UCSD-AML1 (cell line): Measurements from ENCODE around the gene DDX1.
"Not testable (repeated sequence)": the region's sequence is repeated elsewhere in the genome, so short reads cannot be mapped to it uniquely, and the experiment has no call there.

Experiments
- DNase-seq: peaks from one replicate; lab custom pipeline; 2025; ENCODE audit not compliant: unreplicated experiment; lab: John Stamatoyannopoulos, UW

The DDX1 gene

DNA sequence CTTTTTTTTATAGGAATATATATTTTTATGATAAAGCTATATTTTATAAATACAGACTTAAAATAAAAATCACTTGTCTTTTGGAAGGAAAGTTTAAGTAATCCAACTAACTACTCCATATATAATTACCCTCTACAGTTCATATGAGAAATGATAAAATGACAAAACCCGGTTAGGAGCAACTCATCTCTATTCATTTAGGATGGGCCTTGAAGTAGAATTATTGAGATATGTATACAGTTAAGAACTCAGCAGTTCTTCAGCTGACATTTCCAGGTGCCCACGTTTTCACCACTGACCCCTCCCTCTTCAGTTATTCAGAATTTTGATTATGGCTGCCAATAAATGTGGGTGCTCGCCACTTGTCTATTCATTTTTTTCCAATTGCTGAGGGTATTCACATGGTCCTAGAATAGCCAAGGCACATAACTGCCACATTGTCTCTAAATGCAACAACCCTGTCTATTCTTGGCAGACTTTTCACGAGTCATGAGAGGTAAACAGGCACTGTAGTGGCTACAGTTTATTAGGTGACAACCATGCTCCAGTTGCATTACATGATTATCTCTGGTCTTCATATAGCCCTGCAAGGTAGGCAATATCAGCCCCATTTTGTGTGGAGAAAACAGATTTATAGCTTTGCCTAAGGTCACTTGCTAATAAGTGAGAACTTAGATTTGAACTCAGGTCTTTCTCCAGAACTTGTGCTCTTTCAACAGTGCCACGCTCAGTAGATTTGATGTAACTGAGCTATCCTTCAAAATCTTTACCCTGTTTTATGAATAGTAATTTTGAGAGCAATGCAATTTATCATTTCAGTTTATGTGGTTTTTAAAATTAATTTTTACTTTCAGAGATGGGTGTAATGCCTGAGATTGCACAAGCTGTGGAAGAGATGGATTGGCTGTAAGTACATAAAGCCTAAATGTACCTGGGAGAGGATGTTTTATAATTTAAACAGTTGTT is 2.9 kb downstream of the DDX1 start:
- no peak for DNase-seq

GRCh38 chr2:15595342-15595905 is 3.8 kb downstream of the DDX1 start:
- DNase-seq: no peak

DNA sequence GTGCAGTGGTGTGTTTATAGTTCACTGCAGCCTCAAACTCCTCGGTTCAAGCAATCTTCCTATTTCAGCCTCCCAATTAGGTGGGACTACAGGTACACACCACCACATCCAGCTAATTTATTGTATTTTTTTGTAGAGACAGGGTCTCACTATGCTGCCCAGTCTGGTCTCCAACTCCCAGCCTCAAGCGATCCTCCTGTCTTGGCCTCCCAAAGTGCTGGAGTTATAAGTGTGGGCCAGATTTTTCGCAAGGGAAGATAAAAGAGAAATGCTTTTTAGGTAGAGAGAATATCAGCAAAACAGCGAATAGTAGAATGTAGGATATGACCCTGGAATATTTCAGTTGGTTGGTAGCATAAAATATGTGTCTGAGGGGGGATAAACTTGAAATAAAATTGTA is 4.3 kb downstream of the DDX1 start:
- no peak for DNase-seq

DNA sequence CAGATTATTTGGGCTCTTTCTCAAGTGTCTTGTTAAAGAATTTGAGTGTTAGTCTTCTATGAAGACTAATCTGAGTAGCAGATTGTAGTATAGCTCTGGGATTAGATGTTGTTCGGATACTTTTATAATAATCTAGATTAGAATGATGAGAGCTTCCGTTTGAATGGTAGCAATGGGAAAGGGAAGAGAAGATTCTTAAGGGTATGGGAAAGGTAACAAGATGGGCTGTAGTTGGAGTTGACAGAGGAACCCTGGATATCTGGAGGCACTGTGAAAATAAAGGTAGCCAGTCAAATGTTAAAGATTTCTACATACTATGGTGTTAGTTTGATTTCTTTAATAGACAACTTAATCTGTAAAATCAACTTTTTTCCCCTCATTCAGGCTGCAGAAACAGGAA is 4.7 kb downstream of the DDX1 start:
- no peak for DNase-seq

DNA sequence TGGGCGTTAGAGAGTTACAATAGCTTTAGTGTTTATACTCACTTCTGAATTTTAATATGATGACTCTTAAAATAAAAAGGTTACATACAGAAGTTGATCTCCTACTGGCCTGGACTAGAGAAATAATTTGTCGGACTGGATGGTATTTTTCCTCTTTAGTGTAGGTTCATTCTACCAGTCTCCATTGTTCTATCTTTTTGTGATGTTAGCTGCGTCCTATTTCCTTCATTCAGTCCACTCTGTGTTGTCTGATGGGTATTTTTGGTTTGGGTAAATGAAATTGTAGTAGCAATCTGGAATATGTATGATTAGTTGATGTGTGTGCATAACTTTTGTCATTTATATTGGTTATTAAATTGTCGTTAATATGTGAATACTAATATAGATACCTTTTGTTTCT is 5.3 kb downstream of the DDX1 start:
- no peak for DNase-seq

GRCh38 chr2:15599994-15600393 is 8.3 kb downstream of the DDX1 start:
- DNase-seq: no peak

DNA sequence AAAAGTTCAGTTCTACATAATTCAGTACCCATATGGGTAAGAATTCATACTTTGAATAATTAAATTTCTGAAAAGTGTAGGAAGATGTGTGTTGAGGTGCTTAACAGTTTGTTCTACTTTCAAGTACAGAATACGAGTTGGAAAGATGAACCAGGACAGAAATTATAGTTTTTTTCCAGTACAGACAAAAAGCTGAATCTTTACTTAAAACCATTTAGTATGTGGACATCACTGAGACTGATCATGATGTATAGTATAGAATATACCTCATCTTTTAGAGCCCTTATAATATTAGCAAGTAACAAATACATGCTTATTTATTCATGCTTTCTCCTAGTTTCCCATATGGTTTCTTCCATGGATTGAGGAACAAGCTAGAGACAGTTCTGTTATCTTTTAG is 10.0 kb downstream of the DDX1 start:
- no peak for DNase-seq

DNA sequence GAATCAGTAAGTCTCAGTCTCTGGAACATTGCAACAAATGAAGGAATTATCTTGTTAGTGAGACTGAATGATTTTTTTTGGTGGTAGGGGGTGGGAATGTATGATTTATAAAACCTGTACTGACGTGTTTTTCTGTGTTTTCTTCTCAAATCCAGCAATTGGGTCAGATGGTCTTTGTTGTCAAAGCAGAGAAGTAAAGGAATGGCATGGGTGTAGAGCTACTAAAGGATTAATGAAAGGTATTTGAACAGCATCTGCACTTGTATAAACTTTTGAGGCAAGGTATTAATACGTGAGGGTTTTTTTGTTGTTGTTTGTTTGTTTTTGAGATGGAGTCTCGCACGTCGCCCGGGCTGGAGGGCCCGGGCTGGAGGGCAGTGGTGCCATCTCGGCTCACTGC is 10.7 kb downstream of the DDX1 start:
- DNase-seq: no peak

- DNase-seq: no peak
Observed at GRCh38 chr2:15603044-15603765, 11.5 kb downstream of the DDX1 start.

GRCh38 chr2:15603948-15604347 is 12.3 kb downstream of the DDX1 start:
- no peak for DNase-seq

GRCh38 chr2:15605721-15606120 is 14.1 kb downstream of the DDX1 start:
- no peak for DNase-seq

DNA sequence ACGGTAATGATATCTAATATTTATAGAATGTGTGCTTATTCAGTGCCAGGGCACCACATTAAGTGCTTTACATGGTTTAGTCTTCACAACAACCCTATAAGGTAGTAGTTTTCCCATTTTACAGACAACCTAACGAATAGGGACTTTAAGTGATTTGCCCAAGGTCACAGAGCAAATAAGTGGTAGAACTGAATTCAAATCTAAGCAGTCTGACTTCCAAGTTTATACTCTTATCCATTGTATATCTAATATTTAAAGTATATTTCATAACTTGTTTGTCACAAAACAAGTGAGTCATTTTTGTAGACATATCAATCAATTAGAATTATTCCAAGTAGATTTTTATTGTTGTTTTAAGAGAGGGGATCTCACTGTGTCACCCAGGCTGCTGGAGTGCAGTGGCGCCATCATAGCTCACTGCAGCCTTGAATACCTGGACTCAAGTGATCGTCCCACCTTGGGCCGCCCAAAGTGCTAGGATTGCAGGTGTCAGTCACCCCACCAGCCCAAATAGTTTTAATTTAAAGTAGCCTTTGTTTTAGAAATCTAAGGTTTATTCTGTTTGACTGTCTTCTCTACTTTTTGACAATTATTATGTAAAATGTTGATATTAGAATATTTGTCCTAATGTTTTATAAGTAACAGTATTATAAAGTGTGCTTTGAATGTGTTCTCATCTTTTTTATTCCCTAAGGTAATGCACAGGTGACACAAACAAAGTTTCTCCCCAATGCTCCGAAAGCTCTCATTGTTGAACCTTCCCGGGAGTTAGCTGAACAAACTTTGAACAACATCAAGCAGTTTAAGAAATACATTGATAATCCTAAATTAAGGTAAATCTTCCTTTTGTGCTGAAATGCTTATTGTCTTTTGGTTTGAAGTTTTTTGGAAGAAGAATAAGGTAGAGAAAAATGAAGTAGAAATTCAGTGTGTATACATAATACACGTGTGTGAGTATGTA is 15.1 kb downstream of the DDX1 start:
- DNase-seq: no peak

DNA sequence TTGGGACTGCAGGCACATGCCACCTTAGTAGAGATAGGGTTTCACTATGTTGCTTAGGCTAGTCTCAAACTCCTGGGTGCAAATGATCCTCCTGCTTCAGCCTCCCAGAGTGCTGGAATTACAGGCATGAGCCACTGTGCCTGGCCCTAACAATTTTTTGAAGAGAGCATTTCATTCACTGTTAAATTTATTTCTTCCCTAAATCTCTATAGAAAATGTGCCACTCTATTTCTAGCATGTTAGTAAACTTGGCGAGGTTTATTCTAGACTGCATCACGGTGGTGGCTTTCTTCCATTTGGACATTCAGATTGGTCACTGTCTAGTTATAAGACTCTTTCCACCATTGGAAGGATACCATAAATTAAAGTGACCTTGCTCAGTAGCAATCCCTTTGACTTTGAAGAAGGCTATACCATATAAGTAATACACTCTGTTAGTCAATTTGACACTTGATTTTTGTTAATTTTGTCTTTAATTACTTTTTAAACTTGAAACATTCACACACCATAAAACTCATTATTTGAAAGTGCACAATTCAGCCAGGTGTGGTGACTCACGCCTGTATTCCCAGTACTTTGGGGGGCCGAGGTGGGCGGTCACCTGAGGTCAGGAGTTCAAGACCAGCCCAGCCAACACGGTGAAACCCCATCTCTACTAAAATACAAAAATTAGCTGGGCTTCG is 16.2 kb downstream of the DDX1 start:
- no peak for DNase-seq

- DNase-seq: no peak
Observed at GRCh38 chr2:15608392-15608761, 16.7 kb downstream of the DDX1 start.

DNA sequence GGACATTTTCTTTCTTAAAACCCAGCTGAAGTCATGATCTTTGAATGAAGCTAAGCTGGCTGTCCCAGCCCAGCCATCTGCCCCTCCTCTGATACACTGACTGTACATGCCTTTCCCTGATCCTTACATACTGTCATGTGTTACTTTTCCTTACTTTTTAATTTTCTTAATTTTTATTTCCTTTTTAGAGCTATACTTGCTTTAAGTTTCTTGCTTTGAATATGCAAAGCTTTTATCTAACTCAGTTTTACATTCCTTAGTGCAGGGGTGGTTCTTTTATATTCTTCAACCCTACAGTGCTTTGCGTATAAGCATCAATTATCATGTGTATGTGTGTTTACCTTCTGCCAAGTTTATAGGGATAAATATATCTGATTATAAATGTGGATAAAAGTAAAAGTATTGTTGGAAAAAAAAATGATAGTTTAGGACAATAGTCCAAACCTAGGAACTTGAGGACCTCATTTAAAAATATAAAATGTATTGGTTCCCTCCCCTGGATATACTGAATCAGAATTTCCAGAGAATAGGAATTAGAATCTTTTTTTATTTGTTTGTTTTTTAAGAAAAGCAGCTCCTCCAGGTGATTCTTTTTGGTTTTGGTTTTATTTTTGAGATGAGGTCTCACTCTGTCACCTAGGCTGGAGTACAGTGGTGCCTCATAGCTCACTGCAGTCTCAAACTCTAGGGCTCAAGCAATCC is 17.8 kb downstream of the DDX1 start:
- DNase-seq: no peak

DNA sequence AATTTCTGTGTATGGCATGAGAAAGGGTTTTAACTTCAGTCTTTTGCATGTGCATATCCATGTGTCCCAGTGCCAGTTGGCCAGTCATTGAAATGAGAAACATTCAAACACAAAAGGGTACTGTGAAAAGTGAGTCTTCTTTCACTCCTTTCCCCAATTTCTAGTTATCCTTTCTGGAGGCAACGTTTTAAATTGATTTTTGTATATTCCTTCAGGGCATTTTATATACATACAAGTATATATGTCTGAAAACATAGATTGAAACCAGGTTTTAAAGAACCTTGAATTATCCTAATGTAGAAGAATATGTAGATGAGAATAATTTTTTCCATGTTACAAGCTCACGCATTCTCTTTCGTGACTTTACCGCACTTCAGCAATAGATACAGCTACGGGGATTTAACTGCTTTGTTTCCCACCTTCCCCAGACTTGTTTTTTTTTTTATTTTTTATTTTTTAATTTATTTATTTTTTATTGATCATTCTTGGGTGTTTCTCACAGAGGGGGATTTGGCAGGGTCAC is 18.8 kb downstream of the DDX1 start:
- DNase-seq: no peak

DNA sequence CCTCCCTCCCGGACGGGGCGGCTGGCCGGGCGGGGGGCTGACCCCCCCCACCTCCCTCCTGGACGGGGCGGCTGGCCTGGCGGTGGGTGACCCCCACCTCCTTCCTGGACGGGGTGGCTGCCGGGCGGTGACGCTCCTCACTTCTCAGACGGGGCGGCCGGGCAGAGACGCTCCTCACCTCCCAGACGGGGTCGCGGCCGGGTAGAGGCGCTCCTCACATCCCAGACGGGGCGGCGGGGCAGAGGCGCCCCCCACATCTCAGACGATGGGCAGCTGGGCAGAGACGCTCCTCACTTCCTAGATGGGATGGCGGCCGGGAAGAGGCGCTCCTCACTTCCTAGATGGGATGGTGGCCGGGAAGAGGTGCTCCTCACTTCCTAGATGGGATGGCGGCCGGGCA is 20.4 kb downstream of the DDX1 start:
- not testable (repeated sequence) for DNase-seq

DNA sequence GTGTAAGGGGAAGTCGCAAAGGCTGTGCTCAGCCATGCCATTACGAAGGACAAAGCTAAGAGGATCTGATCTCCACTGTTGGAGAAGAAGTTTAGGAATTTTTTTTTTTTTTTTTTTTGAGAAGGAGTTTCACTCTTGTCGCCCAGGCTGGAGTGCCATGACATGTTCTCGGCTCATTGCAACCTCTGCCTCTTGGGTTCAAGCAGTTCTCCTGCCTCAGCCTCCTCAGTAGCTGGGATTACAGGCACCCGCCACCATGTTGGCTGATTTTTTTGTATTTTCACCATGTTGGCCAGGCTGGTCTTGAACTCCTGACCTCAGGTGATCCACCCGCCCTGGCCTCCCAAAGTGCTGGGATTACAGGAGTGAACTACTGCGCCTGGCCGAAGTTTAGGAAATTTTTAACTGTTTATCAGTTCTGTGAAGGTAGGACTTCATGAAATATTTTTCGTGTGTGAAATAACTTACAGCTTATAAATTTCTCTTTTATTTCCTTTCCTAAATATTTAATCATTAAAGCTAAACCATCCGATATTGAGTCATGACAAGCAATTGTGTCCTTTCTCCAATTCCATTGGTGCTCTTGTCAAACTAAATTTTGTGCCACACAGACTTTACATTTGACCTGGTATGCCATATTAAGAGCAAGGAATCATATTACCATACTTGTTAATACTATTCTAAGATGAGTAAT is 22.2 kb downstream of the DDX1 start:
- no peak for DNase-seq
